Measurements from ENCODE around the gene GCSAML.

GCSAML gene

DNA sequence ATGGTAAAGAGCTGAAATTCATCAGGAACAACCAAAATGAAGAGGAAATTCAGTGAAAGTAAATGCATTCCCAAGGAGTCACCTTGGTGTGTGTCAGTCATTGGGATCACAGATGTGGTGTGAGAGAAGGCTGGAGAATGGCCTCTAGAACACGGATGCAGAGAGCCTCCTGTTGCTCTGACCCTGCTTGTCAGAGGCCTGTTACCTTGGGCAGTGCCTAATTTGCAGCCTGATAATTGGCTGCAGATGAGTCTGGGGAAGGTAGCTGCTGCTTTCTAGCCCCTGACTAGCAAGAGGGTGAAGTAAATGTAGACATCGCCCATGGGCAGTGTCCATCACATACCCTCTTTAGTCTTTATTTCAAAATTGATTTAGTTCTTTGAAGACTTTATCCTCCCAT is 3.3 kb downstream of the GCSAML start:
- TF ChIP-seq, protein P1, sequence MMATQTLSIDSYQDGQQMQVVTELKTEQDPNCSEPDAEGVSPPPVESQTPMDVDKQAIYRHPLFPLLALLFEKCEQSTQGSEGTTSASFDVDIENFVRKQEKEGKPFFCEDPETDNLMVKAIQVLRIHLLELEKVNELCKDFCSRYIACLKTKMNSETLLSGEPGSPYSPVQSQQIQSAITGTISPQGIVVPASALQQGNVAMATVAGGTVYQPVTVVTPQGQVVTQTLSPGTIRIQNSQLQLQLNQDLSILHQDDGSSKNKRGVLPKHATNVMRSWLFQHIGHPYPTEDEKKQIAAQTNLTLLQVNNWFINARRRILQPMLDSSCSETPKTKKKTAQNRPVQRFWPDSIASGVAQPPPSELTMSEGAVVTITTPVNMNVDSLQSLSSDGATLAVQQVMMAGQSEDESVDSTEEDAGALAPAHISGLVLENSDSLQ (IDR thresholded peaks at IDR 0.05) = no peak
- ChIA-PET CTCF (no interaction called here), POLR2A (no interaction called here)
- DNase-seq (ENCODE audit: extremely low spot score) = no peak

DNA sequence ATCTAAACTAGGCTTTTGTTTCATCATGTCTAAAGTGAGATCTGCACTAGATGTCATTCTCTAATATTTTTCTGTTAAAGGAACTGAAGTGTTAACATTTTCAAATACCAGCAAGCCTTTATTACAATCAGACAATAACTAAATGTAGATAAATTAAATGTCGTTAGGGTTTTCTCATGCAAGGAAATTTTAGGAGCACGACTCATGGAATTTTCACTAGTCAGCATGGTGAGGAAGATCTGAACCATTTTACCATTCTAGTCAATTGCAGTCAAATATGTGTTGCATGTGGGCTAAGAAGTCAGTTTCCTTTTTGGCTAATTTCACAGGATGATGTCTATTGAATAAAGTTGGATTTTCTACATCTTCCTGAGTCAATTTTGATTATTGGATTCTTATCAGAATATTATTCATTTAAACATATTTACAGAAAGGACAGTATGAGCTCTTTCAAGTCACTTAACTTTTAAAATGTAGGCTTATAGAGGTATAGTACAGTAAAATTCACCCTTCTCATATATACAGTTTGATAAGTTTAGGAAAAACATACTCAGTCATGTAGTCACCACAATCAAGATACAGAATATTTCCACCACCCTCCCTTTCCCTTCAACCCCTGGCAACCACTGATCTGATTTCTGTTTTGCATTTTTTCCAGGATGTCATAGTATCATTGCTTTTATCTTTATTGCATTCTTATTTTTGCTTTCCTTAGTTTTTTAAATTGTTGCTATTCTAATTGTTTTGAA is 9.2 kb downstream of the GCSAML start:
- TF ChIP-seq CTBP1 (IDR thresholded peaks at IDR 0.05; ENCODE audit: borderline replicate concordance) = no peak
- TF ChIP-seq HDGF (IDR thresholded peaks at IDR 0.05; ENCODE audit: borderline replicate concordance) = no peak
- TF ChIP-seq SP1 (IDR thresholded peaks at IDR 0.05) = no peak
- no peak for TF ChIP-seq ARNT (IDR thresholded peaks at IDR 0.05)
- no peak for TF ChIP-seq L3MBTL2 (conservative IDR thresholded peaks at IDR 0.05)
- no peak for TF ChIP-seq BHLHE40 (IDR thresholded peaks at IDR 0.05; ENCODE audit: borderline replicate concordance)
- no peak for TF ChIP-seq SUZ12 (IDR thresholded peaks at IDR 0.05)
- no peak for TF ChIP-seq TARDBP (IDR thresholded peaks at IDR 0.05)
- no peak for TF ChIP-seq ZNF384 (IDR thresholded peaks at IDR 0.05)
- no peak for TF ChIP-seq LEF1 (IDR thresholded peaks at IDR 0.05; ENCODE audit: borderline replicate concordance)
- TF ChIP-seq FOXA1 (IDR thresholded peaks at IDR 0.05) = no peak
- TF ChIP-seq ELF4 (IDR thresholded peaks at IDR 0.05) = no peak
- TF ChIP-seq NFRKB (IDR thresholded peaks at IDR 0.05) = no peak
- CTCF ChIA-PET = no interaction called here
- no peak for DNase-seq (ENCODE audit: extremely low spot score)
- POLR2A ChIA-PET = no interaction called here

DNA sequence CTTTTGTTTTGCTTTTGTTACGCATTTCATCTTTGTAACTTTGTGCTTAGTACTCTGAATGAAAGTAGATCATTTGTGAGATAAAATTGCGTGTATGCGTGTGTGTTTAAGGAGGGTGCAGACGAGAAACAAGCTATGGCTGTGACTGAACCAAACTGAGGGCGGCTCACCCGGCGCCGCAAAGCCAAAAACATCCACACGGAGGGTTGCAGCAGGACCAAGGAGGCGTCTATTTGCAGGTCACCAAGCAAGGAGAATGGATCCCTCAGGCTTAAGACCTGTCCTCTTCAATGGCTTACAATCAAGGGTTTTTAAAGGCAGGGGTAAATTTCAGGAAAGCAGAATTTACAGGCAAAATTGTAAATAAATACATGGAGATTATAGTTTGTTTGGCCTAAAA is 12.8 kb downstream of the GCSAML start:
- POLR2A ChIA-PET = no interaction called here
- CTCF ChIA-PET = no interaction called here
- TF ChIP-seq ARNT (IDR thresholded peaks at IDR 0.05) (no peak), HDGF (IDR thresholded peaks at IDR 0.05; ENCODE audit: borderline replicate concordance) (no peak), ZNF384 (IDR thresholded peaks at IDR 0.05) (no peak), SUZ12 (IDR thresholded peaks at IDR 0.05) (no peak), L3MBTL2 (conservative IDR thresholded peaks at IDR 0.05) (no peak), FOXM1 (IDR thresholded peaks at IDR 0.05; ENCODE audit: borderline replicate concordance) (no peak), TARDBP (IDR thresholded peaks at IDR 0.05) (no peak), LEF1 (IDR thresholded peaks at IDR 0.05; ENCODE audit: borderline replicate concordance) (no peak), BHLHE40 (IDR thresholded peaks at IDR 0.05; ENCODE audit: borderline replicate concordance) (no peak), CTBP1 (IDR thresholded peaks at IDR 0.05; ENCODE audit: borderline replicate concordance) (no peak), SP1 (IDR thresholded peaks at IDR 0.05) (no peak), FOXA1 (IDR thresholded peaks at IDR 0.05) (no peak), ELF4 (IDR thresholded peaks at IDR 0.05) (no peak), NFRKB (IDR thresholded peaks at IDR 0.05) (no peak), FOXK2 (IDR thresholded peaks at IDR 0.05) (no peak)
- TF ChIP-seq, protein P1 (IDR thresholded peaks at IDR 0.05) = no peak
- no peak for DNase-seq (ENCODE audit: extremely low spot score)

DNA sequence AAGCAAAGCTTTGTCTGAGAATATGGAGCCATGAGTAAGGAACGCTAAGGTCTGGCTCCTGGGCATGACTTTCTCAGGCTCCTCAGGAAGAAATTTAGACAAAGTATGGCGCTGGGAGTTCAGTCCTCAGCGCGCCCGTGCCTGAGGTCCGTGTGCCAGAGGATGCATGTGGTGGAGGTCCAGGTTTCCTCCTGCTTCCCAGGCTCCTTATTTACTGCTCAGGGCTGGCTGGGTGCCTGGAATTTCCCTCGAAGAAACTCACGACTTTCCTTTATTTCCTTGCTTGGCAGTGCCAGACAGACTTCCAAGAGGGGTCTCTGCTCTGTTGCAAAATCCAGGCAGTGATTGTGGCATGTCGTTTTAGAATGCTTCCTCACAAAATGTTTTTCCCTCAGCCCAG is 13.3 kb downstream of the GCSAML start:
- POLR2A ChIA-PET = no interaction called here
- no peak for DNase-seq (ENCODE audit: extremely low spot score)
- CTCF ChIA-PET = no interaction called here
- TF ChIP-seq SP1 (IDR thresholded peaks at IDR 0.05) = no peak
- TF ChIP-seq ZNF384 (IDR thresholded peaks at IDR 0.05) = no peak
- TF ChIP-seq ARNT (IDR thresholded peaks at IDR 0.05) = no peak
- no peak for TF ChIP-seq TARDBP (IDR thresholded peaks at IDR 0.05)
- TF ChIP-seq NFRKB (IDR thresholded peaks at IDR 0.05) = no peak
- no peak for TF ChIP-seq FOXK2 (IDR thresholded peaks at IDR 0.05)
- TF ChIP-seq CTBP1 (IDR thresholded peaks at IDR 0.05; ENCODE audit: borderline replicate concordance) = no peak
- no peak for TF ChIP-seq ELF4 (IDR thresholded peaks at IDR 0.05)
- TF ChIP-seq L3MBTL2 (conservative IDR thresholded peaks at IDR 0.05) = no peak
- no peak for TF ChIP-seq HDGF (IDR thresholded peaks at IDR 0.05; ENCODE audit: borderline replicate concordance)
- no peak for TF ChIP-seq LEF1 (IDR thresholded peaks at IDR 0.05; ENCODE audit: borderline replicate concordance)
- TF ChIP-seq, protein P1 (IDR thresholded peaks at IDR 0.05) = no peak
- no peak for TF ChIP-seq SUZ12 (IDR thresholded peaks at IDR 0.05)
- no peak for TF ChIP-seq FOXA1 (IDR thresholded peaks at IDR 0.05)
- TF ChIP-seq FOXM1 (IDR thresholded peaks at IDR 0.05; ENCODE audit: borderline replicate concordance) = no peak
- no peak for TF ChIP-seq BHLHE40 (IDR thresholded peaks at IDR 0.05; ENCODE audit: borderline replicate concordance)

DNA sequence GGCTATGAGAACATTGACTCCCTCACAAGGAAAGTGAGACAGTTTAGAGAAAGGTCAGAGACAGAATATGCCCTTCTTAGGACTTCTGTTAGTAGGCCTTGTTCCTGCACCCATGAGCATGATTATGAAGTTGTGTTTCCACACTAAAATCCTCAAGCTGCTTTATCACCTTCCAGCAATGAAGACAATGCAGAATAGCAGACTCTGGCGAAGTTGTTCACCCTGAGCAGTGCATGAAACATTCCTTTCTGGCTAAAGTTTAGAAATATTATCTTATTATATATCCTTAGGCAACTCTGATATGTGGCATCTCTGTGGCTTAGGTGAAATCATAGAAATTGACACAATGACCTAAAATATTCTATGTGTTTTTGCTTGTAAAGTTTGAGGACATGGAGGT is 25.3 kb downstream of the GCSAML start:
- TF ChIP-seq FOXK2 (IDR thresholded peaks at IDR 0.05) (no peak), ARNT (IDR thresholded peaks at IDR 0.05) (no peak), BHLHE40 (IDR thresholded peaks at IDR 0.05; ENCODE audit: borderline replicate concordance) (no peak), CTBP1 (IDR thresholded peaks at IDR 0.05; ENCODE audit: borderline replicate concordance) (no peak), NFRKB (IDR thresholded peaks at IDR 0.05) (no peak), L3MBTL2 (conservative IDR thresholded peaks at IDR 0.05) (no peak), LEF1 (IDR thresholded peaks at IDR 0.05; ENCODE audit: borderline replicate concordance) (no peak)
- TF ChIP-seq, protein P1 (IDR thresholded peaks at IDR 0.05) = no peak
- ChIA-PET CTCF (no interaction called here), POLR2A (no interaction called here)
- no peak for DNase-seq (ENCODE audit: extremely low spot score)

DNA sequence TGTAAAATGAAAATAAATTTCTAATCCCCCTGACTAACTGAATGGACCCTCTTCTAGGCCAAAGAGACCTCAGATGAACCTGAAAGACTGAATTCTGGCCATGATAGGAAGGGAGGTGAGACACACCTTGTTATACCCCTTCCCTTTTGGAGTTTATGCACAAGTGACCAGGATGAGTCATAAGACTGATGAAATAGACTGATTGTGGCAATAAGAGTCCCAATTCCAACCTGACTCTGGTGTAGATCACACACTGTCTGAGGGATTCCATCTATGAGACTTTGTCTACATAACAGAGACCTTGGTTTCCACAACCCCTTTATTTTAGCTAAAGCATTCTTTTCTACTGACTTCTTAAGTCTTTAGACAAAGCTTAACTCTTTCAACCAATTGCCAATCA is 25.7 kb downstream of the GCSAML start:
- TF ChIP-seq NFRKB (IDR thresholded peaks at IDR 0.05) = no peak
- no peak for TF ChIP-seq CTBP1 (IDR thresholded peaks at IDR 0.05; ENCODE audit: borderline replicate concordance)
- no peak for TF ChIP-seq HDGF (IDR thresholded peaks at IDR 0.05; ENCODE audit: borderline replicate concordance)
- no peak for TF ChIP-seq ELF4 (IDR thresholded peaks at IDR 0.05)
- TF ChIP-seq FOXK2 (IDR thresholded peaks at IDR 0.05) = no peak
- TF ChIP-seq BHLHE40 (IDR thresholded peaks at IDR 0.05; ENCODE audit: borderline replicate concordance) = no peak
- no peak for TF ChIP-seq SP1 (IDR thresholded peaks at IDR 0.05)
- no peak for TF ChIP-seq SUZ12 (IDR thresholded peaks at IDR 0.05)
- no peak for TF ChIP-seq ARNT (IDR thresholded peaks at IDR 0.05)
- TF ChIP-seq L3MBTL2 (conservative IDR thresholded peaks at IDR 0.05) = no peak
- no peak for TF ChIP-seq FOXA1 (IDR thresholded peaks at IDR 0.05)
- TF ChIP-seq, protein P1 (IDR thresholded peaks at IDR 0.05) = no peak
- CTCF ChIA-PET = no interaction called here
- POLR2A ChIA-PET = no interaction called here
- no peak for DNase-seq (ENCODE audit: extremely low spot score)

Measured in HEK293T (cell line).